ENCODE data around the gene STK32B. TPM values are rescaled to one million over a fixed set of nuclear protein-coding genes. Genes with fewer than 3 reads are reported as not detected.
"Not testable (repeated sequence)": the region's sequence is repeated elsewhere in the genome, so short reads cannot be mapped to it uniquely, and the experiment has no call there.

The STK32B gene
- total RNA-seq, 2 experiments from 2014 or later = not detected

DNA sequence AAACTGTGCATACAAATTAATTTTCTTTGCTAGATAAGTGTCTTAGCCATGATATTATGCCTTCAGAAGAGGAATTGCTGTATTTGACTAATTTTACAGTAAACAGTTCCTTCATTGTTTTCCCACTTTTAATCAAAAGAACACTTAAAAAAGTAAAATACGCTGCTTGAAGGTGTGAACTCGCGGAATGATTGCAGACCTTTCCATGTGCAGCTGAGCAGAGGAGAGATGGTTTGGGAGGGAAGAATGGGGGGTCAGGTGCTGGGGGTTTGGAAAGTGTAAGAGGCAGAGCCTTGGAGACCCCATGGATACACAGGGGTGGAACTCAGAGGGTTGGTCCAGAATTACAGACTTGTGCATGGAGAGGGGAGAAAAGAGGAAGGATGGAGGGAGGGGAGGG is 47.4 kb upstream of the STK32B start:
- POLR2A ChIA-PET = no interaction called here
- no peak overlapping the region for H2AFZ ChIP-seq (ENCODE audit: low read length)
- no peaks in the 10 kb centered on the region for H3K9me3 ChIP-seq (ENCODE audit: low read length)

DNA sequence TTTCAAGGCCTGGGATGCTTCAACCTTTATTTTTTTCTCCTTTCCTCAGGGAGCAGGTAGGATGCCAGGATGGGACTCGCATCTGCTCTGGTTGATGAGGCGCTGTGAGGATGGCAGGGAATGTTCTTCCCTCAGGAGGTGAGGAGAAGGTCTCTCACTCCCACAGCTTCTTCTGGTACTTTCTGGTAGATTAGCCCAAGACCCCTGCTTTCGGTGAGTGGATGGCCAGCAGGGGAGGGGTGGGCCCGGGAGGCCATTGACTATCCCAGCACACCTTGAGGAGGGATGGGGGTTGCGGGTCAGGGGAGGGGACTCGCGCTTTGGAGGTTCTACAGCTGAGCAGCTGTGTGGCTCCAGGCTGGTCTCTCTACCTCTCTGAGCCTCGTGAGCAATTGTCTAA is 46.8 kb upstream of the STK32B start:
- CTCF ChIA-PET (ENCODE audit: unreplicated experiment) = no interaction called here
- no peaks in the 10 kb centered on the region for H3K36me3 ChIP-seq (ENCODE audit: insufficient read depth, low read length)
- H3K9me3 ChIP-seq (ENCODE audit: low read length) = no peaks in the 10 kb centered on the region
- H3K4me1 ChIP-seq (ENCODE audit: insufficient read depth, low read length, poor library complexity, severe bottlenecking) = no peaks in the 10 kb centered on the region
- no peak overlapping the region for H3K27ac ChIP-seq (ENCODE audit: low read depth, low read length, poor library complexity, severe bottlenecking)
- POLR2A ChIA-PET = no interaction called here
- no TSS peak for BruUV-seq (replicated peaks)
- no peaks in the 10 kb centered on the region for H3K79me2 ChIP-seq (ENCODE audit: insufficient read depth, low read depth, low read length)
- no peak overlapping the region for H3K4me2 ChIP-seq (ENCODE audit: low read length)
- H4K20me1 ChIP-seq (ENCODE audit: insufficient read depth, low read length) = no peaks in the 10 kb centered on the region
- no peak for DNase-seq (ENCODE audit: low spot score)
- H3K4me3 ChIP-seq (ENCODE audit: low read depth, low read length, poor library complexity, severe bottlenecking) = no peak overlapping the region
- no peak overlapping the region for H2AFZ ChIP-seq (ENCODE audit: low read length)
- intact Hi-C loops (cut with micrococcal nuclease; ENCODE audit: unreplicated experiment) = no loop called here
- TF ChIP-seq, protein P1, sequence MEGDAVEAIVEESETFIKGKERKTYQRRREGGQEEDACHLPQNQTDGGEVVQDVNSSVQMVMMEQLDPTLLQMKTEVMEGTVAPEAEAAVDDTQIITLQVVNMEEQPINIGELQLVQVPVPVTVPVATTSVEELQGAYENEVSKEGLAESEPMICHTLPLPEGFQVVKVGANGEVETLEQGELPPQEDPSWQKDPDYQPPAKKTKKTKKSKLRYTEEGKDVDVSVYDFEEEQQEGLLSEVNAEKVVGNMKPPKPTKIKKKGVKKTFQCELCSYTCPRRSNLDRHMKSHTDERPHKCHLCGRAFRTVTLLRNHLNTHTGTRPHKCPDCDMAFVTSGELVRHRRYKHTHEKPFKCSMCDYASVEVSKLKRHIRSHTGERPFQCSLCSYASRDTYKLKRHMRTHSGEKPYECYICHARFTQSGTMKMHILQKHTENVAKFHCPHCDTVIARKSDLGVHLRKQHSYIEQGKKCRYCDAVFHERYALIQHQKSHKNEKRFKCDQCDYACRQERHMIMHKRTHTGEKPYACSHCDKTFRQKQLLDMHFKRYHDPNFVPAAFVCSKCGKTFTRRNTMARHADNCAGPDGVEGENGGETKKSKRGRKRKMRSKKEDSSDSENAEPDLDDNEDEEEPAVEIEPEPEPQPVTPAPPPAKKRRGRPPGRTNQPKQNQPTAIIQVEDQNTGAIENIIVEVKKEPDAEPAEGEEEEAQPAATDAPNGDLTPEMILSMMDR (conservative IDR thresholded peaks at IDR 0.05; ENCODE audit: low read length) = no peak
- TF ChIP-seq EZH2phosphoT487 (IDR thresholded peaks at IDR 0.05; ENCODE audit: borderline replicate concordance, low read depth, low read length) = no peak
- H3K9me2 ChIP-seq (ENCODE audit: insufficient read depth, low read length) = no peaks in the 10 kb centered on the region

More for the DNA sequence above, 47.4 kb upstream of the STK32B start:
- Histone ChIP-seq H3K9me2 (ENCODE audit: insufficient read depth, low read length) (no peaks in the 10 kb centered on the region), H3K79me2 (ENCODE audit: insufficient read depth, low read depth, low read length) (no peaks in the 10 kb centered on the region), H3K36me3 (ENCODE audit: insufficient read depth, low read length) (no peaks in the 10 kb centered on the region), H4K20me1 (ENCODE audit: insufficient read depth, low read length) (no peaks in the 10 kb centered on the region), H3K4me2 (ENCODE audit: low read length) (no peak overlapping the region), H3K27ac (ENCODE audit: low read depth, low read length, poor library complexity, severe bottlenecking) (no peak overlapping the region), H3K4me3 (ENCODE audit: low read depth, low read length, poor library complexity, severe bottlenecking) (no peak overlapping the region), H3K4me1 (ENCODE audit: insufficient read depth, low read length, poor library complexity, severe bottlenecking) (no peaks in the 10 kb centered on the region)
- BruUV-seq (replicated peaks) = no TSS peak
- CTCF ChIA-PET (ENCODE audit: unreplicated experiment) = no interaction called here
- intact Hi-C loops (cut with micrococcal nuclease; ENCODE audit: unreplicated experiment) = no loop called here
- TF ChIP-seq, protein P1 (conservative IDR thresholded peaks at IDR 0.05; ENCODE audit: low read length) = no peak
- no peak for TF ChIP-seq EZH2phosphoT487 (IDR thresholded peaks at IDR 0.05; ENCODE audit: borderline replicate concordance, low read depth, low read length)
- no peak for DNase-seq (ENCODE audit: low spot score)

DNA sequence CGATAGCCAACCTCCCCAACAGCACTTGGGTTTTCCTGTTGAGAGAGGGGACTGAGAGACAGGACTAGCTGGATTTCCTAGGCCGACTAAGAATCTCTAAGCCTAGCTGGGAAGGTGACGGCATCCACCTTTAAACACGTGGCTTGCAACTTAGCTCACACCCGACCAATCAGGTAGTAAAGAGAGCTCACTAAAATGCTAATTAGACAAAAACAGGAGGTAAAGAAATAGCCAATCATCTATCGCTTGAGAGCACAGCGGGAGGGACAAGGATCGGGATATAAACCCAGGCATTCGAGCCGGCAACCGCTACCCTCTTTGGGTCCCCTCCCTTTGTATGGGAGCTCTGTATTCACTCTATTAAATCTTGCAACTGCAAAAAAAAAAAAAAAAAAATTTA is 44.3 kb upstream of the STK32B start:
- H3K27ac ChIP-seq (ENCODE audit: low read depth, low read length, poor library complexity, severe bottlenecking); intact Hi-C loops (cut with micrococcal nuclease; ENCODE audit: unreplicated experiment); H3K9me2 ChIP-seq (ENCODE audit: insufficient read depth, low read length); H3K79me2 ChIP-seq (ENCODE audit: insufficient read depth, low read depth, low read length); H3K36me3 ChIP-seq (ENCODE audit: insufficient read depth, low read length); H3K9me3 ChIP-seq (ENCODE audit: low read length); H3K4me2 ChIP-seq (ENCODE audit: low read length); CTCF ChIA-PET (ENCODE audit: unreplicated experiment); POLR2A ChIA-PET; H2AFZ ChIP-seq (ENCODE audit: low read length); H4K20me1 ChIP-seq (ENCODE audit: insufficient read depth, low read length); BruUV-seq (replicated peaks); H3K4me3 ChIP-seq (ENCODE audit: low read depth, low read length, poor library complexity, severe bottlenecking); H3K4me1 ChIP-seq (ENCODE audit: insufficient read depth, low read length, poor library complexity, severe bottlenecking); DNase-seq (ENCODE audit: low spot score): not testable (repeated sequence)
